HepG2 (cell line): ENCODE measurements around the gene ATG7. TPM values are rescaled to one million over a fixed set of nuclear protein-coding genes. Genes with fewer than 3 reads are reported as not detected.

Experiments
- ATAC-seq: fragments of 200-7000 bp; cut with Tn5 transposase; 3 replicates; pipeline ENCODE4 v1.9.1; 2020; ENCODE audit warnings: mild to moderate bottlenecking, moderate library complexity
- BruUV-seq: library from RNA; stranded (reverse); fragments of 400-500 nt; replicated peaks from 2 replicates; lab custom pipeline; 2021; lab: Mats Ljungman, UMichigan
- CTCF ChIA-PET: fragments of 300-600 bp; formaldehyde crosslinking; extraction: SDS; loops from one replicate; lab custom pipeline; 2021; ENCODE audit warnings: low total read pairs, inconsistent platforms, low intra/inter-chr PET ratio; lab: Yijun Ruan, JAX
- POLR2A ChIA-PET: fragments of 350-600 bp; sonication (Branson Sonifier 250); formaldehyde crosslinking; loops from one replicate; lab custom pipeline; 2020; ENCODE audit warnings: antibody characterized with exemption, inconsistent platforms; lab: Yijun Ruan, JAX
- DNase-seq: peaks from one replicate; pipeline ENCODE4 v3.0.0-alpha.2; 2015; ENCODE audit warnings: low spot score
- FAIRE-seq: peaks from 3 replicates; lab custom pipeline; 2011; peaks lifted over from hg19 to GRCh38; lab: Jason Lieb, UNC
- H2AFZ ChIP-seq: one replicate; pipeline ENCODE4 v1.6.1; 2011; ENCODE audit warnings: low read length, inconsistent platforms
- H3K27ac ChIP-seq: fragments of 300-600 bp; 3 replicates; pipeline ENCODE4 v1.8.0; 2011; ENCODE audit warnings: mixed run types, mild to moderate bottlenecking, mixed read lengths, low read length, inconsistent platforms; ENCODE audit not compliant: insufficient read depth; ENCODE audit errors: extremely low read length
- H3K27me3 ChIP-seq, 2 experiments: fragments of 200-600 bp in 1 of 2; 2 replicates in 1 of 2; 3 replicates in 1 of 2; pipeline versions ENCODE4 v1.6.0 to v1.8.0; 2011; ENCODE audit warnings: low read length in 2 of 2, mild to moderate bottlenecking in 2 of 2, moderate library complexity in 2 of 2, inconsistent platforms in 1 of 2; ENCODE audit not compliant: insufficient read depth in 2 of 2, control insufficient read depth in 1 of 2
- H3K36me3 ChIP-seq, 2 experiments: fragments of 200-600 bp in 1 of 2; replicated peaks in 1 of 2; 2 replicates in 1 of 2; 3 replicates in 1 of 2; pipeline versions ENCODE4 v1.5.1 to v1.8.0; 2011; ENCODE audit warnings: low read length in 2 of 2, inconsistent platforms in 1 of 2; ENCODE audit not compliant: insufficient read depth in 2 of 2, control insufficient read depth in 1 of 2
- H3K4me1 ChIP-seq: 2 replicates; pipeline ENCODE4 v1.5.1; 2012; ENCODE audit warnings: low read length, inconsistent platforms; ENCODE audit not compliant: insufficient read depth
- H3K4me2 ChIP-seq: 2 replicates; pipeline ENCODE4 v1.6.0; 2011; ENCODE audit warnings: low read depth, low read length, inconsistent platforms
- H3K4me3 ChIP-seq, 3 experiments: fragments of 200-600 bp in 1 of 3; sonication (generic), shearing (Covaris generic) in 1 of 3; replicated peaks in 1 of 3; 2 replicates each; pipeline ENCODE4 v1.5.1; 2011 to 2016; ENCODE audit warnings: low read length in 3 of 3, inconsistent platforms in 2 of 3, low read depth in 2 of 3, mild to moderate bottlenecking in 2 of 3, control low read depth in 1 of 3, mixed read lengths in 1 of 3; ENCODE audit not compliant: insufficient read depth in 1 of 3
- H3K79me2 ChIP-seq: one replicate; pipeline ENCODE4 v1.6.1; 2011; ENCODE audit warnings: low read length, inconsistent platforms; ENCODE audit not compliant: insufficient read depth
- H3K9ac ChIP-seq: 2 replicates; pipeline ENCODE4 v1.6.0; 2011; ENCODE audit warnings: mild to moderate bottlenecking, low read depth, low read length, inconsistent platforms; ENCODE audit not compliant: insufficient read depth
- H3K9me3 ChIP-seq: 2 replicates; pipeline ENCODE4 v1.5.1; 2012; ENCODE audit warnings: mild to moderate bottlenecking, low read length
- H4K20me1 ChIP-seq: 2 replicates; pipeline ENCODE4 v1.6.0; 2011; ENCODE audit warnings: inconsistent platforms, mild to moderate bottlenecking, low read length, moderate library complexity; ENCODE audit not compliant: insufficient read depth
- FOXK1 ChIP-seq: sonication (generic); formaldehyde crosslinking; IDR thresholded peaks from 2 replicates; pipeline ENCODE4 v1.4.0; 2020; ENCODE audit warnings: low read depth, missing genetic modification reagents, borderline replicate concordance
- FOXP1 ChIP-seq, 2 experiments: fragments of 450-650 bp in 1 of 2; IDR thresholded peaks; 2 replicates each; pipeline ENCODE4 v1.6.1; 2017 to 2018; ENCODE audit warnings: antibody characterized with exemption in 1 of 2
- HNF4G ChIP-seq, 2 experiments: sonication (generic) in 1 of 2; formaldehyde crosslinking in 1 of 2; IDR thresholded peaks; 2 replicates each; pipeline versions ENCODE4 v1.4.0 to v1.6.1; 2011 to 2020; ENCODE audit warnings: borderline replicate concordance in 2 of 2, low read depth in 2 of 2, mild to moderate bottlenecking in 2 of 2, low read length in 1 of 2, missing genetic modification reagents in 1 of 2, moderate library complexity in 1 of 2
- SMAD9 ChIP-seq: sonication (generic); formaldehyde crosslinking; IDR thresholded peaks from 2 replicates; pipeline ENCODE4 v1.5.1; 2020; ENCODE audit warnings: mild to moderate bottlenecking, missing genetic modification reagents
- SP140L ChIP-seq: sonication (generic); formaldehyde crosslinking; IDR thresholded peaks from 2 replicates; pipeline ENCODE4 v1.4.0; 2020; ENCODE audit warnings: missing genetic modification reagents, borderline replicate concordance
- U2AF2 ChIP-seq: fragments of 200-400 bp; formaldehyde crosslinking; IDR thresholded peaks from 2 replicates; pipeline ENCODE4 v1.6.1; 2017; ENCODE audit warnings: low read depth, mild to moderate bottlenecking, low read length
- ZBTB14 ChIP-seq: sonication (generic); formaldehyde crosslinking; IDR thresholded peaks from 2 replicates; pipeline ENCODE4 v1.4.0; 2020; ENCODE audit warnings: missing genetic modification reagents
- ZFX ChIP-seq: sonication (generic); formaldehyde crosslinking; IDR thresholded peaks from 2 replicates; pipeline ENCODE4 v1.4.0; 2020; ENCODE audit warnings: mild to moderate bottlenecking, low read depth, missing genetic modification reagents, moderate library complexity
- ZMAT5 ChIP-seq: sonication (generic); formaldehyde crosslinking; IDR thresholded peaks from 2 replicates; pipeline ENCODE4 v1.5.0; 2020; ENCODE audit warnings: mild to moderate bottlenecking, low read depth, missing genetic modification reagents, borderline replicate concordance
- ZNF10 ChIP-seq: sonication (generic); formaldehyde crosslinking; IDR thresholded peaks from 2 replicates; pipeline ENCODE4 v1.4.0; 2020; ENCODE audit warnings: mild to moderate bottlenecking, low read depth, missing genetic modification reagents, borderline replicate concordance
- ZNF3 ChIP-seq: IDR thresholded peaks from 2 replicates; pipeline ENCODE4 v1.7.0; 2017; ENCODE audit warnings: inconsistent platforms
- ZNF562 ChIP-seq: sonication (generic); formaldehyde crosslinking; IDR thresholded peaks from 2 replicates; pipeline ENCODE4 v1.8.0; 2022; ENCODE audit warnings: missing genetic modification reagents, borderline replicate concordance
- WGBS: methylation state at CpG from one replicate; pipeline ENCODE4 v1.1.6; 2017; ENCODE audit warnings: low lambda C conversion rate; 5-methylcytosine and 5-hydroxymethylcytosine counted together
- in situ Hi-C: cut with HindIII; loops from 2 replicates; pipeline ENCODE4 v1.10.0; 2017; ENCODE audit warnings: low pct_unique_long_range_greater_than_20kb; ENCODE audit not compliant: extremely low pct_ligation_motif_present
- intact Hi-C: fragments of 100-400 bp; cut with micrococcal nuclease; formaldehyde crosslinking; loops from one replicate; pipeline ENCODE4 v1.10.0; 2022; ENCODE audit not compliant: unreplicated experiment
- polyA plus RNA-seq, 8 experiments: library from polyadenylated mRNA; depleted of rRNA in 3 of 8; stranded (reverse) in 7 of 8; unstranded in 1 of 8; fragments of >200 nt; fragmentation: Illumina TruSeq in 4 of 8; extraction: Trizol in 4 of 8; gene quantifications; 2 replicates each; pipeline versions ENCODE4 v1.2.1 to v1.2.3, GENCODE V29; 2011 to 2016; ENCODE audit warnings: low read depth in 4 of 8, missing spikeins in 1 of 8, mixed read lengths in 1 of 8; ENCODE audit not compliant: insufficient read depth in 1 of 8
- total RNA-seq, 5 experiments: library from RNA; depleted of rRNA; stranded (reverse); fragments of >200 nt; fragmentation: Illumina TruSeq; extraction: Trizol; gene quantifications; 2 replicates each; pipeline ENCODE4 v1.2.3, GENCODE V29; 2016; ENCODE audit warnings: low read depth in 1 of 5
- TF ChIP-seq, protein P1 (sequence below): sonication (generic); formaldehyde crosslinking; IDR thresholded peaks from 2 replicates; pipeline ENCODE4 v1.4.0; 2020; ENCODE audit warnings: mild to moderate bottlenecking, missing genetic modification reagents

The ATG7 gene
- total and polyA plus RNA-seq, 2 of the 13 experiments (the other 11 are each of a cell fraction or from before 2014, with no cell fraction given): 7.8 to 22.1 TPM

DNA sequence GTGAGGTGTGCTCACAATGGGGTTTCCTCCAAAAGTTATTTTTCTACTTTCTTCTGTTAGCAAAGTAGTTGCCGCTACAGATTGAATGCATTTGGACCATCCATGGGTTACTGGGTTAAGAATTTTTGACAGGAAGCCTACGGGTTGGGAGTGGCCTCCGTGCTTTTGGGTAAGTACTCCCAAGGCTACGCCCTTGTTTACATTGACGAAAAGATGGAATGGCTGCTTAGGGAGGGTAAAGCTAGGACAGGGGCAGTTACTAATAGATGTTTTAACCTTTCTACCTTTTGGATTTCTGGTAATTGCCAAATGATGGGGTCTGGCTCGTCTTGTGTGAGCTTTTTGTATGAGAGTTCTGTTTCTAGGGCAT, 20.4 kb upstream of the ATG7 start:
- no peak overlapping the region for H3K9ac ChIP-seq
- ATAC-seq (no peak), FAIRE-seq (no peak), DNase-seq (no peak)
- POLR2A ChIA-PET: no interaction called here
- no peaks in the 10 kb centered on the region for H3K79me2 ChIP-seq
- no peak overlapping the region for H2AFZ ChIP-seq
- no peaks in the 10 kb centered on the region for H3K4me1 ChIP-seq
- BruUV-seq: no TSS peak
- TF ChIP-seq SP140L (CRISPR knock-in tag): no peak
- no peak for TF ChIP-seq ZNF3 (CRISPR knock-in tag)
- no peak for TF ChIP-seq U2AF2
- no peak for TF ChIP-seq ZNF10
- TF ChIP-seq ZBTB14: no peak
- TF ChIP-seq ZFX: no peak
- no peak for TF ChIP-seq ZNF562 (CRISPR knock-in tag)
- no peak for TF ChIP-seq FOXP1 (IDR thresholded peaks at IDR 0.05)
- TF ChIP-seq FOXP1 (CRISPR knock-in tag; IDR thresholded peaks at IDR 0.05): no peak
- TF ChIP-seq SMAD9: no peak
- no peak for TF ChIP-seq HNF4G (IDR thresholded peaks at IDR 0.05; ENCODE audit: borderline replicate concordance, low read depth, low read length)
- TF ChIP-seq HNF4G (CRISPR knock-in tag; IDR thresholded peaks at IDR 0.05; ENCODE audit: borderline replicate concordance, low read depth): no peak
- TF ChIP-seq, protein P1, sequence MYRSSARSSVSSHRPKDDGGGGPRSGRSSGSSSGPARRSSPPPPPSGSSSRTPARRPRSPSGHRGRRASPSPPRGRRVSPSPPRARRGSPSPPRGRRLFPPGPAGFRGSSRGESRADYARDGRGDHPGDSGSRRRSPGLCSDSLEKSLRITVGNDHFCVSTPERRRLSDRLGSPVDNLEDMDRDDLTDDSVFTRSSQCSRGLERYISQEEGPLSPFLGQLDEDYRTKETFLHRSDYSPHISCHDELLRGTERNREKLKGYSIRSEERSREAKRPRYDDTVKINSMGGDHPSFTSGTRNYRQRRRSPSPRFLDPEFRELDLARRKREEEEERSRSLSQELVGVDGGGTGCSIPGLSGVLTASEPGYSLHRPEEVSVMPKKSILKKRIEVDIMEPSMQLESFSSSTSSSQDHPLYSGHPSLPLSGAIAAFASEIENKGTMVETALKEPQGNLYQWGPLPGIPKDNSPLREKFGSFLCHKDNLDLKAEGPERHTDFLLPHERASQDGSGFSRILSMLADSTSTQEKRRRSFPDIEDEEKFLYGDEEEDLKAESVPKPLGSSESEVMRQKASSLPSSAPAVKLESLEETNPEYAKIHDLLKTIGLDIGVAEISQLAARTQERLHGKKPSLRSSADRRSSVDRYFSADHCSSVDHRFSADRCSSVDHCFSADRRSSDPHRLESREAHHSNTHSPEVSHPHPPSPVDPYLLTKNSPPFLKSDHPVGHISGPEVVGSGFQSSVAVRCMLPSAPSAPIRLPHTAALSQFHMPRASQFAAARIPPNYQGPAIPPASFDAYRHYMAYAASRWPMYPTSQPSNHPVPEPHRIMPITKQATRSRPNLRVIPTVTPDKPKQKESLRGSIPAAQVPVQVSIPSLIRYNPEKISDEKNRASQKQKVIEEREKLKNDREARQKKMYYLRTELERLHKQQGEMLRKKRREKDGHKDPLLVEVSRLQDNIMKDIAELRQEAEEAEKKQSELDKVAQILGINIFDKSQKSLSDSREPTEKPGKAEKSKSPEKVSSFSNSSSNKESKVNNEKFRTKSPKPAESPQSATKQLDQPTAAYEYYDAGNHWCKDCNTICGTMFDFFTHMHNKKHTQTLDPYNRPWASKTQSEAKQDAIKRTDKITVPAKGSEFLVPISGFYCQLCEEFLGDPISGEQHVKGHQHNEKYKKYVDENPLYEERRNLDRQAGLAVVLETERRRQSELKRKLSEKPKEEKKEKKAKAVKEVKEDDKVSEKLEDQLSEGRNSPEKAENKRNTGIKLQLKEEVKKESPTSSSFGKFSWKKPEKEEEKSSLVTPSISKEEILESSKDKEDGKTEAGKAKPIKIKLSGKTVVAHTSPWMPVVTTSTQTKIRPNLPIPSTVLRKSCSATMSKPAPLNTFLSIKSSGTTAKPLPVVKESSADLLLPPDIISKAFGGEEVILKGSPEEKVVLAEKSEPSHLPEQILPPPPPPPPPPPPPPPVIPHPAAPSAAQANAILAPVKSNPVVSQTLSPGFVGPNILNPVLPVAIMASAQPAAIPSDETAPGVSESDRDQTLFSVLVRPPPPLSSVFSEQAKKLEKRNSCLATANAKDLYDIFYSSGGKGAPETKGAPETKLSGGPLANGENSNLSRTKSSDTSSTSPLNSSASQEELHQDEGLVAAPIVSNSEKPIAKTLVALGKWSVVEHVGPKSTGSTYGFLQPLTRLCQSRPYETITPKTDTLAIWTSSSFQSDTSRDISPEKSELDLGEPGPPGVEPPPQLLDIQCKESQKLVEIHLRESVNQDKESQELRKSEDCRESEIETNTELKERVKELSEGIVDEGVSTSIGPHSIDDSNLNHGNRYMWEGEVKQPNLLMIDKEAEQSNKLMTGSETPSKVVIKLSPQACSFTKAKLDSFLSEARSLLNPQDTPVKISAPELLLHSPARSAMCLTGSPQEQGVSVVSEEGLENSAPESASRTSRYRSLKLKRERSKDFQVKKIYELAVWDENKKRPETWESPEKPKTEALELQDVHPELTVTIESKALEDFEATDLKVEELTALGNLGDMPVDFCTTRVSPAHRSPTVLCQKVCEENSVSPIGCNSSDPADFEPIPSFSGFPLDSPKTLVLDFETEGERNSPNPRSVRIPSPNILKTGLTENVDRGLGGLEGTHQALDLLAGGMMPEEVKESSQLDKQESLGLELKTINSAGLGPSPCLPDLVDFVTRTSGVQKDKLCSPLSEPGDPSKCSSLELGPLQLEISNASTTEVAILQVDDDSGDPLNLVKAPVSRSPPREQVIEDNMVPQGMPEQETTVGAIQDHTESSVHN (CRISPR knock-in tag): no peak
- TF ChIP-seq ZMAT5 (CRISPR knock-in tag): no peak
- no peak for TF ChIP-seq FOXK1 (CRISPR knock-in tag)
- H3K27ac ChIP-seq: no peak overlapping the region
- no peaks in the 10 kb centered on the region for H4K20me1 ChIP-seq
- no peak overlapping the region for H3K4me3 ChIP-seq
- intact Hi-C loops (no loop called here), in situ Hi-C loops (no loop called here)
- H3K4me2 ChIP-seq: no peak overlapping the region
- CTCF ChIA-PET: no interaction called here
- no peaks in the 10 kb centered on the region for H3K36me3 ChIP-seq
- no peaks in the 10 kb centered on the region for H3K9me3 ChIP-seq
- peaks cover 0 to 51% of the 10 kb centered on the region in 2 experiments for H3K27me3 ChIP-seq
- 40% methylated on average over 6 of the region's 6 CpGs for WGBS
